NAMALWA (cell line): ENCODE data around the gene ALKBH8.
"Not testable (repeated sequence)": the region's sequence is repeated elsewhere in the genome, so short reads cannot be mapped to it uniquely, and the experiment has no call there.

ENCODE experiments used
- DNase-seq: peaks from one replicate; pipeline ENCODE4 v3.0.0-alpha.2; 2015; ENCODE audit warnings: low spot score

The ALKBH8 gene

GRCh38 chr11:107504981-107505380, 60.6 kb downstream of the ALKBH8 start:
- DNase-seq = no peak

- DNase-seq = no peak
Observed at GRCh38 chr11:107501713-107502112, 63.8 kb downstream of the ALKBH8 start.

- DNase-seq = not testable (repeated sequence)
Observed at GRCh38 chr11:107497371-107497770, 68.2 kb downstream of the ALKBH8 start.

DNA sequence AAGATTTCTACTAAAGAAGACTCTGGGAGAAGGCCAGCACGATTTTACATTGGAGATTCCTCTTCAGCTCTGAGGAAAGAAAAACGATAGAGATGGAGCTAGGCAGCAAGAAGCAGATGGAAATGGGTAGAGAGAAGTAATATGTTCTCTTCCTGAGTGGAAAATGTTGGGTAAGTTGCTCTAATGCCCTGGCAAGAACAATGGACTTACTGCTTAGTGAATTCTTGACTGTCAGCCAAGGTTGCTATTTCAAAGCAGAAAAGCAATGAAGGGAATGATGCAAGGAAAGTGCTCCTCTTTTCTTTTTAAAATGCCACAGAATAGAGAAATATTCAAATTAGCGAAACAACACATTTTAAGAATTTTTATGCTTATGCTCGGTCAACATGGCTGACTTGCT, 69.5 kb downstream of the ALKBH8 start:
- DNase-seq = no peak

- DNase-seq = no peak
Observed at GRCh38 chr11:107494055-107494454, 71.5 kb downstream of the ALKBH8 start.

DNA sequence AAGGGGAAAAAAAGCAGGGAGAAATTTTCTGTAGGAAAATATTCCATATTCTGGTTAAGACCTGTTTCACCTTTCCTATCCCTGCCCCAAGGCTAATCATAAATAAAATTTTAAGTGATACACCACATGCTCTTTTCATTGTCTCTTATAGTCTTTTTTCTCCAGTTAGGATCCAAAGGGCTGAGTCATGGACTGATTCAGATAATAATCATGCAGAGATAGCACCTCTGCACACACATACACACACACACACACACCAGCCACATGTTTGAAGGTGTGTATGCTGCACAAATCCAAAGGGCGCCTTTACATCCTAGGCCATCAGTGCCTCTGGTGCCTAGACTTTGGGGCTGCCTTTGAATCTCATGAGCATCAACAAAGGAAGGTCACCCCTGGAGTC, 72.4 kb downstream of the ALKBH8 start:
- DNase-seq = no peak

DNA sequence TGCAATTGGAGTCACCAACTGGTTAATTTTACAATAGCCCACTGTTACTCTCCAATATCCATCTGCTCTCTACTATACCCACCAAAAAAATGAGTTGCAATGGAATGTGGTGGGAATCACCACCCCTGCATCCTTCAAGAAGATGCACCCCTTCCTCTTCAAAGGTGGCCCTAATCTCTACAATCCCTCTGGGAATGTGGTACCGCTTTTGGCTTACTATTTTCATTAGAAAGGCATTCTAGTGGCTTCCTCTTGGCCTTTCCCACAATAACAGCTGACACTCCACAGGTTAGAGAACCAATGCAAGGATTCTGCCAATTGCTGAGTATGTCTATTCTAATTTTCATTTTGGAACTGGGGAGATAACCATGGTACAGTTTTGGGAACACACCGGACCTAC, 74.7 kb downstream of the ALKBH8 start:
- no peak for DNase-seq

- no peak for DNase-seq
Observed at GRCh38 chr11:107482234-107482633, 83.3 kb downstream of the ALKBH8 start.

GRCh38 chr11:107478922-107479321, 86.6 kb downstream of the ALKBH8 start:
- DNase-seq = no peak

DNA sequence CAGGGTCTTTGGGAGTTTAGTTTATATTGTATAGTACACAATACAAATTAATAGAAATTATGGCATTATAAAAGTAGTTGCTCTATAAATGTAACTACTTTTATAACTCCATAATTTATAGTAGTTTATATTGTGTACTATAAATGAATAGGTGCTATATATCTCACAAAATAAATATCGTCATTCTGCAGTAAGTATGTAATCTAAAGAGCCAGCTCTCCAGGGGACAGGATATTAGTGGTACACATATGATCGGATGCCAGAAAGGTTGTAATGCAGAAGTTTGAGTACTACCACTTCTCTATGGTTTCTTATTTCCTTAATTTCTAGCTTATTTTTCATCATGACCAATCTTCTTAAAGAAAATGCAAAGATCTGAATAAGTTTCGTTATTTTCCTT, 87.7 kb downstream of the ALKBH8 start:
- DNase-seq = no peak

- no peak for DNase-seq
Observed at GRCh38 chr11:107473792-107474191, 91.7 kb downstream of the ALKBH8 start.

GRCh38 chr11:107472966-107473365, 92.6 kb downstream of the ALKBH8 start:
- no peak for DNase-seq

- DNase-seq = peak; percentile 50
Observed at GRCh38 chr11:107468596-107468995, 96.9 kb downstream of the ALKBH8 start.

DNA sequence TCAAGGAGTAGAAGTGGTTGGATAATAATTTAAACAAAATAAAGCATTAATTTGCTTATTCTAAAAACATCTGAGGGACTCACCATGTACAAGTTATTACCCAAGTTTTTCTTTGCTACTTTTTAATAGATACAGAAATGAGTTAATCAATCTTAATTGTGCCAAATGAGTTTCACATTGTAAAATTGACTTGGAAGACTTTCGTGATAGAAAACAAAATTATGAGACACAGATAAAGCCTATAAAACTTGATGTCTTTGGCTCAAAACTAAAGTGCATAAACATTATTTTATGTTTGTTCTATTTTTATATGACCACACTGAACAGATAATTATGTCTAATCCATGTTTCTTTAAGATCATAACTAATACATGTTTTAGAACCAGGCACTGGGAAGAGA, 97.8 kb downstream of the ALKBH8 start:
- DNase-seq = no peak

DNA sequence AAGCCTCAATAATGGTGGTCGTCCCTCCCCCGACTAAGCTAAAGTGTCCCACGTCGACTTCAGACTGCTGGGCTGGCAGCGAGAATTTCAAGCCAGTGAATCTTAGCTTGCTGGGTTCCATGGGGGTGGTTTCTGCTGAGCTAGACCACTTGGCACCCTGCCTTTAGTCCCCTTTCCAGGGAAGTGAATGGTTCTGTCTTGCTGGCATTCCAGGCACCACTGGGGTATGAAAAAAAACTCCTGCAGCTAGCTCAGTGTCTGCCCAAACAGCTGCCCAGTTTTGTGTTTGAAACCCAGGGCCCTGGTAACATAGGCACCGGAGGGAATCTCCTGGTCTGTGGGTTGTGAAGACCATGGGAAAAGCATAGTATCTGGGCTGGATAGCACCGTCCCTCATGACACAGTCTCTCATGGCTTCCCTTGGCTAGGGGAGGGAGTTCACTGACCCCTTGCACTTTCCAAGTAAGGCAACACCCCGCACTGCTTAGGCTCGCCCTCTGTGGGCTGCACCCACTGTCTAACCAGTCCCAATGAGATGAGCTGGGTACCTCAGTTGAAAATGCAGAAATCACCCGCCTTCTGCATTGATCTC, 99.2 kb downstream of the ALKBH8 start:
- not testable (repeated sequence) for DNase-seq

GRCh38 chr11:107457558-107458271, 107.8 kb downstream of the ALKBH8 start, which contains the start of gene CWF19L2:
Gene CWF19L2, minus strand, starts transcription at chr11:107457825. Its CDS starts 9 bp downstream, at chr11:107457816.
- DNase-seq = peak; percentile 98

- peak; percentile 59 for DNase-seq
Observed at GRCh38 chr11:107457205-107457557, 108.4 kb downstream of the ALKBH8 start.

- no peak for DNase-seq
Observed at GRCh38 chr11:107453594-107454286, 111.8 kb downstream of the ALKBH8 start.
